ENCODE results near the gene SUZ12. TPM values are rescaled to one million over a fixed set of nuclear protein-coding genes. Genes with fewer than 3 reads are reported as not detected.
"Not testable (repeated sequence)": the region's sequence is repeated elsewhere in the genome, so short reads cannot be mapped to it uniquely, and the experiment has no call there.

The SUZ12 gene
- total and polyA plus RNA-seq, 7 donors = 9.6 to 26.3 (median 21.2) TPM

GRCh38 chr17:31907342-31907962 is 29.4 kb upstream of the SUZ12 start:
- peak; percentile 79 for DNase-seq
- H3K27me3 ChIP-seq = no peaks in the 10 kb centered on the region
- H3K4me1 ChIP-seq = peaks cover 0 to 15% (median 11%) of the 10 kb centered on the region in 4 donors
- 4 to 8% methylated on average over 7 of the region's 7 CpGs for WGBS, 2 donors
- H3K27ac ChIP-seq = no peak overlapping the region
- intact Hi-C loops (cut with DNase I) = no loop called here
- no peak for TF ChIP-seq POLR2A (IDR thresholded peaks at IDR 0.05)
- peak in 1 of 4 donors; percentile 37 for TF ChIP-seq POLR2AphosphoS5 (IDR thresholded peaks at IDR 0.05)
- TF ChIP-seq CTCF (IDR thresholded peaks at IDR 0.05) = no peak
- no peak for TF ChIP-seq EP300 (IDR thresholded peaks at IDR 0.05)
- H3K4me3 ChIP-seq = peak overlapping the region in 1 of 4 donors; percentile 3
- no peaks in the 10 kb centered on the region for H3K36me3 ChIP-seq
- no peaks in the 10 kb centered on the region for H3K9me3 ChIP-seq

- intact Hi-C loops (cut with DNase I) = no loop called here
- H3K27ac ChIP-seq = no peak overlapping the region
Measured at GRCh38 chr17:31908386-31908785, 28.4 kb upstream of the SUZ12 start.

GRCh38 chr17:31912705-31913104 is 24.1 kb upstream of the SUZ12 start:
- 43 to 55% methylated on average over 6 of the region's 6 CpGs for WGBS, 2 donors
- H3K4me3 ChIP-seq; H3K36me3 ChIP-seq; H3K9me3 ChIP-seq; intact Hi-C loops (cut with DNase I); DNase-seq; H3K27ac ChIP-seq: not testable (repeated sequence)
- Histone ChIP-seq H3K4me1 (peaks cover 0 to 12% (median 11%) of the 10 kb centered on the region in 4 donors), H3K27me3 (peaks cover 0 to 16% (median 16%) of the 10 kb centered on the region in 3 donors)

More at GRCh38 chr17:31908386-31908785, 28.4 kb upstream of the SUZ12 start:
- TF ChIP-seq EP300 (IDR thresholded peaks at IDR 0.05) (no peak), POLR2AphosphoS5 (IDR thresholded peaks at IDR 0.05) (no peak), POLR2A (IDR thresholded peaks at IDR 0.05) (no peak), CTCF (IDR thresholded peaks at IDR 0.05) (no peak)
- Histone ChIP-seq H3K9me3 (no peaks in the 10 kb centered on the region), H3K4me3 (no peak overlapping the region), H3K4me1 (peaks cover 0 to 15% (median 11%) of the 10 kb centered on the region in 4 donors), H3K27me3 (no peaks in the 10 kb centered on the region), H3K36me3 (no peaks in the 10 kb centered on the region)
- DNase-seq = no peak

- TF ChIP-seq POLR2A (IDR thresholded peaks at IDR 0.05) = no peak
- TF ChIP-seq CTCF (IDR thresholded peaks at IDR 0.05) = no peak
- TF ChIP-seq POLR2AphosphoS5 (IDR thresholded peaks at IDR 0.05) = no peak
- TF ChIP-seq EP300 (IDR thresholded peaks at IDR 0.05) = no peak
- DNase-seq = no peak
- H3K9me3 ChIP-seq = no peaks in the 10 kb centered on the region
- peaks cover 0 to 40% (median 29%) of the 10 kb centered on the region in 3 donors for H3K27me3 ChIP-seq
- H3K36me3 ChIP-seq = no peaks in the 10 kb centered on the region
- intact Hi-C loops (cut with DNase I) = no loop called here
- no peak overlapping the region for H3K4me3 ChIP-seq
- peaks cover 0 to 7% (median 4%) of the 10 kb centered on the region in 4 donors for H3K4me1 ChIP-seq
- 90 to 93% methylated on average over 3 of the region's 3 CpGs for WGBS, 2 donors
- H3K27ac ChIP-seq = no peak overlapping the region
Measured at GRCh38 chr17:31915456-31916100, 21.2 kb upstream of the SUZ12 start.

GRCh38 chr17:31916491-31917064 is 20.2 kb upstream of the SUZ12 start:
- H3K4me3 ChIP-seq = peak overlapping the region in 1 of 4 donors; percentile 18
- 61 to 62% methylated on average over 36 of the region's 36 CpGs for WGBS, 2 donors
- peaks cover 0 to 7% (median 4%) of the 10 kb centered on the region in 4 donors for H3K4me1 ChIP-seq

More at GRCh38 chr17:31916491-31917064, 20.2 kb upstream of the SUZ12 start:
- no peak for DNase-seq
- Histone ChIP-seq H3K36me3 (no peaks in the 10 kb centered on the region), H3K27me3 (peaks cover 0 to 40% (median 29%) of the 10 kb centered on the region in 3 donors), H3K9me3 (no peaks in the 10 kb centered on the region), H3K27ac (no peak overlapping the region)
- intact Hi-C loops (cut with DNase I) = no loop called here
- TF ChIP-seq EP300 (IDR thresholded peaks at IDR 0.05) = no peak
- no peak for TF ChIP-seq POLR2AphosphoS5 (IDR thresholded peaks at IDR 0.05)
- TF ChIP-seq CTCF (IDR thresholded peaks at IDR 0.05) = no peak
- no peak for TF ChIP-seq POLR2A (IDR thresholded peaks at IDR 0.05)
